NT2/D1 (cell line): Measurements from ENCODE around the gene SETD5.

Experiments used
- SUZ12 ChIP-seq: IDR thresholded peaks from 2 replicates; pipeline ENCODE4 v1.6.1; 2011; ENCODE audit not compliant: insufficient read length, insufficient read depth; ENCODE audit errors: extremely low read depth
- YY1 ChIP-seq: IDR thresholded peaks from 2 replicates; pipeline ENCODE4 v1.6.1; 2011; ENCODE audit not compliant: insufficient read length, insufficient read depth
- ZNF274 ChIP-seq: IDR thresholded peaks from 2 replicates; pipeline ENCODE4 v1.6.1; 2011; ENCODE audit warnings: mild to moderate bottlenecking, low read depth, low read length

- TF ChIP-seq ZNF274 (no peak), YY1 (no peak), SUZ12 (no peak)
Measured at GRCh38 chr3:9408061-9408460, 10.6 kb downstream of the SETD5 start.
